A549 (cell line): Measurements from ENCODE around the gene TOR2A.

Experiments
- POLR2AphosphoS2 ChIP-seq: conservative IDR thresholded peaks from 2 replicates; pipeline ENCODE4 v1.6.1; 2012; ENCODE audit warnings: low read length, improper control_type of control experiment, inconsistent platforms
- RAD21 ChIP-seq, 2 experiments: fragments of >200 bp in 1 of 2; sonication (Bioruptor Twin) in 1 of 2; formaldehyde crosslinking in 1 of 2; IDR thresholded peaks in 1 of 2; conservative IDR thresholded peaks in 1 of 2; 2 replicates in 1 of 2; 3 replicates in 1 of 2; pipeline ENCODE4 v1.6.1; 2012 to 2018; ENCODE audit warnings: inconsistent platforms in 1 of 2

DNA sequence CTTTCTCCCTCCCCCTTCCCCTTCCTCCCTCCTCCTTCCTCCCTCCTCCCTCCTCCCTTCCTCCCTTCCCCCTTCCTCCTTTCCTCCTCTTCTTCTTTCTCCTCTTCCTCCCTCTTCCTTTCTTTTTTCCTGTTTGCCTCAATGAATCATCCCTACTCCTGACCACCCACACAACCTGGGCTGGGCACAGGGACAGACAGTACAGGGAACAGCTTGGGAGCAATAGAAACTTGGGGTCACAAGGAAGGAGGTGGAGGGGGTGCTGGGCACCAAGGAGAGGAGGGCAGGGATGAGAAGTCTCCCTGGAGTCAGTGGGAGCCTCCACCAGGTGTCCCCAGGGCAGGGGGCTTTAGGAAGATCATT, 14.2 kb downstream of the TOR2A start:
- TF ChIP-seq POLR2AphosphoS2: no peak
- no peak for TF ChIP-seq RAD21 (conservative IDR thresholded peaks at IDR 0.05 in 1 of 2, IDR thresholded peaks at IDR 0.05 in 1 of 2)
